Gastroesophageal sphincter (tissue), 3 donors: ENCODE results near the gene SGCD.

Experiments used
- CTCF ChIP-seq, 4 experiments: fragments of 200-600 bp in 2 of 4; fragments of 450-650 bp in 2 of 4; sonication (generic) in 1 of 4; IDR thresholded peaks; one replicate each; pipeline ENCODE4 v1.5.1; 2017 to 2019; ENCODE audit warnings: antibody characterized with exemption in 4 of 4, mild to moderate bottlenecking in 2 of 4, moderate library complexity in 2 of 4
- POLR2A ChIP-seq, 2 donors: fragments of 450-650 bp; IDR thresholded peaks; one replicate each; pipeline ENCODE4 v1.6.1; 2017; ENCODE audit warnings: antibody characterized with exemption in 2 of 2, mild to moderate bottlenecking in 2 of 2, moderate library complexity in 1 of 2
- POLR2AphosphoS5 ChIP-seq: sonication (generic); formaldehyde crosslinking; IDR thresholded peaks from one replicate; pipeline ENCODE4 v1.6.1; 2017; ENCODE audit warnings: antibody characterized with exemption

- TF ChIP-seq CTCF (IDR thresholded peaks at IDR 0.05) (no peak), POLR2AphosphoS5 (no peak), POLR2A (IDR thresholded peaks at IDR 0.05) (no peak)
Measured at GRCh38 chr5:156716591-156717380, 389.8 kb downstream of the SGCD start.
